Measurements from ENCODE around the gene CCDC85C.

The CCDC85C gene

GRCh38 chr14:99514552-99515300 lies 89.3 kb downstream of the CCDC85C start:
- no peak for DNase-seq (ENCODE audit: low read depth in 2 of 3, low spot score in 2 of 3)

- DNase-seq (ENCODE audit: low read depth in 2 of 3, low spot score in 2 of 3) = no peak
Measured at GRCh38 chr14:99513946-99514551, 90.0 kb downstream of the CCDC85C start.

GRCh38 chr14:99513183-99513694 lies 90.8 kb downstream of the CCDC85C start:
- no peak for DNase-seq (ENCODE audit: low read depth in 2 of 3, low spot score in 2 of 3)

- no peak for DNase-seq (ENCODE audit: low read depth in 2 of 3, low spot score in 2 of 3)
Measured at GRCh38 chr14:99512571-99513182, 91.3 kb downstream of the CCDC85C start.

- DNase-seq (ENCODE audit: low read depth in 2 of 3, low spot score in 2 of 3) = no peak
Measured at GRCh38 chr14:99512110-99512449, 91.9 kb downstream of the CCDC85C start.

- no peak for DNase-seq (ENCODE audit: low read depth in 2 of 3, low spot score in 2 of 3)
Measured at GRCh38 chr14:99511421-99512109, 92.4 kb downstream of the CCDC85C start.

GRCh38 chr14:99510556-99511139 lies 93.4 kb downstream of the CCDC85C start:
- no peak for DNase-seq (ENCODE audit: low read depth in 2 of 3, low spot score in 2 of 3)

- DNase-seq (ENCODE audit: low read depth in 2 of 3, low spot score in 2 of 3) = no peak
Measured at GRCh38 chr14:99509871-99510555, 94.0 kb downstream of the CCDC85C start.

GRCh38 chr14:99508896-99509629 lies 94.9 kb downstream of the CCDC85C start:
- DNase-seq (ENCODE audit: low read depth in 2 of 3, low spot score in 2 of 3) = no peak

- no peak for DNase-seq (ENCODE audit: low read depth in 2 of 3, low spot score in 2 of 3)
Measured at GRCh38 chr14:99507860-99508640, 96.0 kb downstream of the CCDC85C start.

GRCh38 chr14:99506276-99506675 lies 97.7 kb downstream of the CCDC85C start:
- DNase-seq (ENCODE audit: low read depth in 2 of 3, low spot score in 2 of 3) = no peak

GRCh38 chr14:99505089-99505488 lies 98.9 kb downstream of the CCDC85C start:
- DNase-seq (ENCODE audit: low read depth in 2 of 3, low spot score in 2 of 3) = no peak

GRCh38 chr14:99503848-99504453 lies 100.1 kb downstream of the CCDC85C start:
- DNase-seq (ENCODE audit: low read depth in 2 of 3, low spot score in 2 of 3) = no peak

GRCh38 chr14:99502989-99503421 lies 101.0 kb downstream of the CCDC85C start:
- DNase-seq (ENCODE audit: low read depth in 2 of 3, low spot score in 2 of 3) = no peak

GRCh38 chr14:99497894-99498293 lies 106.1 kb downstream of the CCDC85C start:
- no peak for DNase-seq (ENCODE audit: low read depth in 2 of 3, low spot score in 2 of 3)

GRCh38 chr14:99497341-99497740 lies 106.7 kb downstream of the CCDC85C start:
- no peak for DNase-seq (ENCODE audit: low read depth in 2 of 3, low spot score in 2 of 3)

GRCh38 chr14:99484106-99484505 lies 119.9 kb downstream of the CCDC85C start:
- DNase-seq (ENCODE audit: low read depth in 2 of 3, low spot score in 2 of 3) = no peak

GRCh38 chr14:99481745-99482099 lies 122.3 kb downstream of the CCDC85C start:
- peak in 2 of 3 experiments; percentile 10 to 12 for DNase-seq (ENCODE audit: low read depth in 2 of 3, low spot score in 2 of 3)

Data from activated CD8-positive, alpha-beta memory T cell treated with anti-CD3 and anti-CD28 coated beads for 48 hours (primary cell).